HepG2 (cell line): ENCODE results near the gene C7orf57. TPM values are rescaled to one million over a fixed set of nuclear protein-coding genes. Genes with fewer than 3 reads are reported as not detected.

ENCODE experiments used
- CCDC6 ChIP-seq: sonication (generic); formaldehyde crosslinking; IDR thresholded peaks from 2 replicates; pipeline ENCODE4 v1.8.1; 2022; ENCODE audit warnings: mild to moderate bottlenecking, missing genetic modification reagents, moderate library complexity
- ELF3 ChIP-seq: IDR thresholded peaks from 2 replicates; pipeline ENCODE4 v1.6.1; 2016; ENCODE audit warnings: missing genetic modification reagents, missing compliant biosample characterization
- EP300 ChIP-seq, 3 experiments: sonication (generic) in 1 of 3; formaldehyde crosslinking in 1 of 3; IDR thresholded peaks; 2 replicates each; pipeline versions ENCODE4 v1.5.1 to v1.6.1; 2011 to 2020; ENCODE audit warnings: low read depth in 2 of 3, low read length in 2 of 3, borderline replicate concordance in 1 of 3, improper control_type of control experiment in 1 of 3, mild to moderate bottlenecking in 1 of 3, missing genetic modification reagents in 1 of 3, moderate library complexity in 1 of 3
- FOSL2 ChIP-seq: sonication (generic); formaldehyde crosslinking; IDR thresholded peaks from 2 replicates; pipeline ENCODE4 v1.4.0; 2020; ENCODE audit warnings: missing genetic modification reagents
- FOXC1 ChIP-seq: sonication (generic); formaldehyde crosslinking; IDR thresholded peaks from 2 replicates; pipeline ENCODE4 v1.8.0; 2022; ENCODE audit warnings: mild to moderate bottlenecking, missing genetic modification reagents, borderline replicate concordance
- GABPB1 ChIP-seq: IDR thresholded peaks from 2 replicates; pipeline ENCODE4 v1.6.1; 2016; ENCODE audit warnings: mild to moderate bottlenecking, missing genetic modification reagents, moderate library complexity, missing compliant biosample characterization
- HNRNPL ChIP-seq: fragments of 200-400 bp; formaldehyde crosslinking; IDR thresholded peaks from 2 replicates; pipeline ENCODE4 v1.6.1; 2017; ENCODE audit warnings: mild to moderate bottlenecking, low read depth, low read length
- KDM2A ChIP-seq: sonication (generic); formaldehyde crosslinking; IDR thresholded peaks from 2 replicates; pipeline ENCODE4 v1.4.0; 2020; ENCODE audit warnings: low read depth, missing genetic modification reagents, borderline replicate concordance
- LCORL ChIP-seq, 2 experiments: fragments of 450-650 bp in 1 of 2; sonication (generic) in 1 of 2; formaldehyde crosslinking in 1 of 2; IDR thresholded peaks; 2 replicates each; pipeline versions ENCODE4 v1.5.0 to v1.6.1; 2017 to 2020; ENCODE audit warnings: antibody characterized with exemption in 1 of 2, missing genetic modification reagents in 1 of 2
- MTF2 ChIP-seq: sonication (generic); formaldehyde crosslinking; IDR thresholded peaks from 2 replicates; pipeline ENCODE4 v1.5.0; 2020; ENCODE audit warnings: missing genetic modification reagents, borderline replicate concordance
- NFKB2 ChIP-seq: sonication (generic); formaldehyde crosslinking; IDR thresholded peaks from 2 replicates; pipeline ENCODE4 v1.4.0; 2020; ENCODE audit warnings: missing genetic modification reagents, borderline replicate concordance
- PHB2 ChIP-seq: fragments of 450-650 bp; IDR thresholded peaks from 2 replicates; pipeline ENCODE4 v1.6.1; 2018; ENCODE audit not compliant: partially characterized antibody
- SALL1 ChIP-seq: sonication (generic); formaldehyde crosslinking; IDR thresholded peaks from 2 replicates; pipeline ENCODE4 v1.8.0; 2022; ENCODE audit warnings: mild to moderate bottlenecking, missing genetic modification reagents
- SMAD9 ChIP-seq: sonication (generic); formaldehyde crosslinking; IDR thresholded peaks from 2 replicates; pipeline ENCODE4 v1.5.1; 2020; ENCODE audit warnings: mild to moderate bottlenecking, missing genetic modification reagents
- SOX6 ChIP-seq, 2 experiments: fragments of 450-650 bp in 1 of 2; sonication (generic) in 1 of 2; formaldehyde crosslinking in 1 of 2; IDR thresholded peaks; 2 replicates each; pipeline versions ENCODE4 v1.4.0 to v1.6.1; 2017 to 2020; ENCODE audit warnings: antibody characterized with exemption in 1 of 2, mild to moderate bottlenecking in 1 of 2, missing genetic modification reagents in 1 of 2
- TBX2 ChIP-seq: sonication (generic); formaldehyde crosslinking; IDR thresholded peaks from 2 replicates; pipeline ENCODE4 v1.5.0; 2020; ENCODE audit warnings: missing genetic modification reagents, mild to moderate bottlenecking, borderline replicate concordance
- ZBTB21 ChIP-seq: sonication (generic); formaldehyde crosslinking; IDR thresholded peaks from 2 replicates; pipeline ENCODE4 v1.4.0; 2020; ENCODE audit warnings: missing genetic modification reagents
- ZNF619 ChIP-seq: sonication (generic); formaldehyde crosslinking; IDR thresholded peaks from 2 replicates; pipeline ENCODE4 v1.4.0; 2020; ENCODE audit warnings: mild to moderate bottlenecking, missing genetic modification reagents
- ZNF768 ChIP-seq: sonication (generic); formaldehyde crosslinking; IDR thresholded peaks from 2 replicates; pipeline ENCODE4 v1.4.0; 2020; ENCODE audit warnings: missing genetic modification reagents
- ZSCAN31 ChIP-seq: sonication (generic); formaldehyde crosslinking; IDR thresholded peaks from 2 replicates; pipeline ENCODE4 v1.5.0; 2020; ENCODE audit warnings: low read depth, mild to moderate bottlenecking, missing genetic modification reagents
- polyA plus RNA-seq, 8 experiments: library from polyadenylated mRNA; depleted of rRNA in 3 of 8; stranded (reverse) in 7 of 8; unstranded in 1 of 8; fragments of >200 nt; fragmentation: Illumina TruSeq in 4 of 8; extraction: Trizol in 4 of 8; gene quantifications; 2 replicates each; pipeline versions ENCODE4 v1.2.1 to v1.2.3, GENCODE V29; 2011 to 2016; ENCODE audit warnings: low read depth in 4 of 8, missing spikeins in 1 of 8, mixed read lengths in 1 of 8; ENCODE audit not compliant: insufficient read depth in 1 of 8
- total RNA-seq, 5 experiments: library from RNA; depleted of rRNA; stranded (reverse); fragments of >200 nt; fragmentation: Illumina TruSeq; extraction: Trizol; gene quantifications; 2 replicates each; pipeline ENCODE4 v1.2.3, GENCODE V29; 2016; ENCODE audit warnings: low read depth in 1 of 5
- TF ChIP-seq, protein P1 (sequence below): sonication (generic); formaldehyde crosslinking; IDR thresholded peaks from 2 replicates; pipeline ENCODE4 v1.4.0; 2020; ENCODE audit warnings: missing genetic modification reagents, borderline replicate concordance
- TF ChIP-seq, protein P2 (sequence below), 2 experiments: sonication (generic) in 1 of 2; formaldehyde crosslinking in 1 of 2; IDR thresholded peaks; 2 replicates each; pipeline versions ENCODE4 v1.6.1 to v1.9.0; 2014 to 2022; ENCODE audit warnings: antibody characterized with exemption in 1 of 2, borderline replicate concordance in 1 of 2, inconsistent platforms in 1 of 2, low read depth in 1 of 2, missing genetic modification reagents in 1 of 2

The C7orf57 gene
- total and polyA plus RNA-seq, 2 of the 13 experiments (the other 11 are each of a cell fraction or from before 2014, with no cell fraction given) = not detected

DNA sequence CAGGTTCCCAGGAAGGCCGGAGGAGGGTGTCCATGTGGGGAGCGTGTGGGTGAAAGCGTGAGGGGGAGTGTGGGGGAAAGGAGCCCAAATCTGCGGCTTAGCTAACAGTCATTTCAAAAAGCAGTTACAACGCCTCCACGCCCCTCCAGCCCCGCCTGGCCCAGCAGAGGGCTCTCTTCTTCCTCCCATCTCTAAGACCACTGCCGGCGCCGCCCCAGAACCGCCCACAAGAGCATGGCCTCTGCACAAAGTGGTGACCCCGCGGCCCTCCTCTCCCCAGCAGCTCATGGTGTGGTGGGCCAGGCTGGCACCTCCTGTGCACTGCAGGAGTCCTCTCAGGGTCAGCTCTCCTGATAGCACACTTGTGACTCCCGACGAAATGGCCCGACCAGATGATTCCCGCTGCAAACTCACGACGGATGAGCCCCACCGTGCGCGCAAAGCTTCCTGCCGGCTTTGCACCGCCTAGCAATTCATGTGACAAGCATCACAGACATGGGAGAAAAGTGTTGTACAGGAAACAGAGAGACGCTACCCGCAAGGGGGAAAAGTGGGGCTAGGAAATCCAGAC, 43.5 kb upstream of the C7orf57 start (continued):
- TF ChIP-seq PHB2 = no peak
- peak; percentile 43; the same call in 1 of the 2 replicates for TF ChIP-seq KDM2A (CRISPR knock-in tag)
- 0 out of 2 replicates have a peak, but pooled peaks have one; percentile 45 for TF ChIP-seq HNRNPL
- TF ChIP-seq SMAD9 (CRISPR knock-in tag) = no peak
- peak; percentile 46; the same call in 1 of the 2 replicates for TF ChIP-seq NFKB2
- no peak for TF ChIP-seq SOX6 (IDR thresholded peaks at IDR 0.05)
- TF ChIP-seq SOX6 (CRISPR knock-in tag; IDR thresholded peaks at IDR 0.05) = peak; percentile 44
- no peak for TF ChIP-seq CCDC6
- no peak for TF ChIP-seq ZBTB21 (CRISPR knock-in tag)
- TF ChIP-seq FOXC1 (CRISPR knock-in tag) = 0 out of 2 replicates have a peak, but pooled peaks have one; percentile 31
- peak; percentile 57 for TF ChIP-seq ZNF768 (CRISPR knock-in tag)
- TF ChIP-seq ZSCAN31 = peak; percentile 58; the same call in 1 of the 2 replicates
- TF ChIP-seq TBX2 (CRISPR knock-in tag) = peak; percentile 64; the same call in 1 of the 2 replicates
- TF ChIP-seq GABPB1 (CRISPR knock-in tag) = peak; percentile 58
- TF ChIP-seq LCORL (IDR thresholded peaks at IDR 0.05) = no peak
- peak; percentile 71 for TF ChIP-seq LCORL (CRISPR knock-in tag; IDR thresholded peaks at IDR 0.05)
- TF ChIP-seq ZNF619 (CRISPR knock-in tag) = no peak
- TF ChIP-seq FOSL2 (CRISPR knock-in tag) = 0 out of 2 replicates have a peak, but pooled peaks have one; percentile 16
- TF ChIP-seq, protein P1, sequence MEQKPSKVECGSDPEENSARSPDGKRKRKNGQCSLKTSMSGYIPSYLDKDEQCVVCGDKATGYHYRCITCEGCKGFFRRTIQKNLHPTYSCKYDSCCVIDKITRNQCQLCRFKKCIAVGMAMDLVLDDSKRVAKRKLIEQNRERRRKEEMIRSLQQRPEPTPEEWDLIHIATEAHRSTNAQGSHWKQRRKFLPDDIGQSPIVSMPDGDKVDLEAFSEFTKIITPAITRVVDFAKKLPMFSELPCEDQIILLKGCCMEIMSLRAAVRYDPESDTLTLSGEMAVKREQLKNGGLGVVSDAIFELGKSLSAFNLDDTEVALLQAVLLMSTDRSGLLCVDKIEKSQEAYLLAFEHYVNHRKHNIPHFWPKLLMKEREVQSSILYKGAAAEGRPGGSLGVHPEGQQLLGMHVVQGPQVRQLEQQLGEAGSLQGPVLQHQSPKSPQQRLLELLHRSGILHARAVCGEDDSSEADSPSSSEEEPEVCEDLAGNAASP = 0 out of 2 replicates have a peak, but pooled peaks have one; percentile 26
- TF ChIP-seq EP300 (IDR thresholded peaks at IDR 0.05; ENCODE audit: low read depth in 2 of 2, low read length in 2 of 2) = no peak
- peak; percentile 38; the same call in 1 of the 2 replicates for TF ChIP-seq EP300 (CRISPR knock-in tag; IDR thresholded peaks at IDR 0.05; ENCODE audit: borderline replicate concordance)
- peak; percentile 55; the same call in 1 of the 2 replicates for TF ChIP-seq SALL1 (CRISPR knock-in tag)
- peak; percentile 37; the same call in 1 of the 2 replicates for TF ChIP-seq ELF3 (CRISPR knock-in tag)
- peak; percentile 78; the same call in 1 of the 2 replicates for TF ChIP-seq MTF2 (CRISPR knock-in tag)
- TF ChIP-seq, protein P2, sequence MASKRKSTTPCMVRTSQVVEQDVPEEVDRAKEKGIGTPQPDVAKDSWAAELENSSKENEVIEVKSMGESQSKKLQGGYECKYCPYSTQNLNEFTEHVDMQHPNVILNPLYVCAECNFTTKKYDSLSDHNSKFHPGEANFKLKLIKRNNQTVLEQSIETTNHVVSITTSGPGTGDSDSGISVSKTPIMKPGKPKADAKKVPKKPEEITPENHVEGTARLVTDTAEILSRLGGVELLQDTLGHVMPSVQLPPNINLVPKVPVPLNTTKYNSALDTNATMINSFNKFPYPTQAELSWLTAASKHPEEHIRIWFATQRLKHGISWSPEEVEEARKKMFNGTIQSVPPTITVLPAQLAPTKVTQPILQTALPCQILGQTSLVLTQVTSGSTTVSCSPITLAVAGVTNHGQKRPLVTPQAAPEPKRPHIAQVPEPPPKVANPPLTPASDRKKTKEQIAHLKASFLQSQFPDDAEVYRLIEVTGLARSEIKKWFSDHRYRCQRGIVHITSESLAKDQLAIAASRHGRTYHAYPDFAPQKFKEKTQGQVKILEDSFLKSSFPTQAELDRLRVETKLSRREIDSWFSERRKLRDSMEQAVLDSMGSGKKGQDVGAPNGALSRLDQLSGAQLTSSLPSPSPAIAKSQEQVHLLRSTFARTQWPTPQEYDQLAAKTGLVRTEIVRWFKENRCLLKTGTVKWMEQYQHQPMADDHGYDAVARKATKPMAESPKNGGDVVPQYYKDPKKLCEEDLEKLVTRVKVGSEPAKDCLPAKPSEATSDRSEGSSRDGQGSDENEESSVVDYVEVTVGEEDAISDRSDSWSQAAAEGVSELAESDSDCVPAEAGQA (IDR thresholded peaks at IDR 0.05; ENCODE audit: low read depth) = no peak
- TF ChIP-seq, protein P2 (CRISPR knock-in tag; IDR thresholded peaks at IDR 0.05; ENCODE audit: borderline replicate concordance) = no peak
